Measurements from ENCODE around the gene CAPN13.
A peak's percentile ranks its signal among the peaks of the same experiment; 100 is the strongest.

CAPN13 gene

DNA sequence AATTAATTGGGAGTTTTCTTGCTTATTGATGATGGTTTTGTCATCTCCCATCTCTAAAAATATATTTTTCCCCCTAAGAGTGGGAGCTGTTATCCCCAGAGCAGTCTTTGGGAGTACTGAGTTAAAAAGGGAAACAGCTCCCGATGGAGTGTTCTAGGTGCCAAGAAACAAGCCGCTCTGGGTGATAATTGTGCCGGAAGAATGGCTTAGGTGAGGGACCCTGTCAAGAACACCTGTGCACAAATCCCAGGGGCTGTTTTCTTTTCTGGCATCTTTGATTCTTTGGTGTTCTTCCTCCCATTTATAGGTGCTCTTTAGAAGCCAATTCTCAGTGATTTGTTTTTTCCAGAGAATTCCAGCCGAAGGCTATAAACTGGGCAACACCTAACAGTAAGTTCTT, 1.4 kb upstream of the CAPN13 start:
- Histone ChIP-seq H3K9me3 (ENCODE audit: control insufficient read depth in 2 of 2, low read length in 2 of 2) (no peaks in the 10 kb centered on the region), H3K27me3 (ENCODE audit: control insufficient read depth in 2 of 2, insufficient read depth in 2 of 2, low read length in 2 of 2) (peaks cover 0 to 2% of the 10 kb centered on the region in 2 donors), H3K9ac (ENCODE audit: low read depth in 1 of 2, low read length in 2 of 2) (no peak overlapping the region), H3K4me1 (ENCODE audit: control insufficient read depth in 2 of 2, insufficient read depth in 2 of 2, low read length in 2 of 2) (peaks cover 3 to 21% of the 10 kb centered on the region in 2 donors), H3K36me3 (ENCODE audit: control insufficient read depth in 2 of 2, insufficient read depth in 2 of 2, low read length in 2 of 2) (no peaks in the 10 kb centered on the region), H3K4me3 (ENCODE audit: low read length in 2 of 2) (no peak overlapping the region), H3K27ac (ENCODE audit: low read depth in 2 of 2, low read length in 2 of 2) (no peak overlapping the region)

GRCh38 chr2:30803281-30803680, 4.0 kb downstream of the CAPN13 start:
- Histone ChIP-seq H3K4me3 (ENCODE audit: low read length in 2 of 2) (no peak overlapping the region), H3K4me1 (ENCODE audit: control insufficient read depth in 2 of 2, insufficient read depth in 2 of 2, low read length in 2 of 2) (peaks cover 7 to 23% of the 10 kb centered on the region in 2 donors), H3K36me3 (ENCODE audit: control insufficient read depth in 2 of 2, insufficient read depth in 2 of 2, low read length in 2 of 2) (no peaks in the 10 kb centered on the region), H3K9me3 (ENCODE audit: control insufficient read depth in 2 of 2, low read length in 2 of 2) (no peaks in the 10 kb centered on the region), H3K9ac (ENCODE audit: low read depth in 1 of 2, low read length in 2 of 2) (no peak overlapping the region), H3K27me3 (ENCODE audit: control insufficient read depth in 2 of 2, insufficient read depth in 2 of 2, low read length in 2 of 2) (peaks cover 0 to 2% of the 10 kb centered on the region in 2 donors), H3K27ac (ENCODE audit: low read depth in 2 of 2, low read length in 2 of 2) (no peak overlapping the region)

DNA sequence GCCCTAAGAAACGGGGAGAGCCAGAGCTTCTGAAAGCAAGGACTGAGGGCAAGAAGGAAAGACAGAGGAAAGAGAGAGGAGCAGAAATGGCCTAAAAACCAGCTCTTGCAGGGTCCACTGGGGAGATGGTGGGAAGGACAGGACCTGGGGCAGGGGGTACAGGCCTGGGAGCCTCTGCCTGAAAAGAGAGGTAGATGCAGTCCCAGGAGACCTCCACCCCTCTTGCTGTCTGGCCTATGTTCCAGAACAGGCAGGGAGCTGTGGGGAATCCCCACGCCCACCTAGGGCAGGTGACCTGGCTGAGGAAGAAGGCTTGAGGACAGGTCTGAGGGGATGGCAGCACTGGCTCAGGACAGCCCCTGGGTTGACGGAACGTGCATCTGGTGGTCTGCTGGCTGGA, 4.6 kb downstream of the CAPN13 start:
- H3K4me3 ChIP-seq (ENCODE audit: low read length in 2 of 2) = no peak overlapping the region
- no peaks in the 10 kb centered on the region for H3K36me3 ChIP-seq (ENCODE audit: control insufficient read depth in 2 of 2, insufficient read depth in 2 of 2, low read length in 2 of 2)
- no peak overlapping the region for H3K9ac ChIP-seq (ENCODE audit: low read depth in 1 of 2, low read length in 2 of 2)
- peaks cover 0 to 2% of the 10 kb centered on the region in 2 donors for H3K27me3 ChIP-seq (ENCODE audit: control insufficient read depth in 2 of 2, insufficient read depth in 2 of 2, low read length in 2 of 2)
- H3K27ac ChIP-seq (ENCODE audit: low read depth in 2 of 2, low read length in 2 of 2) = no peak overlapping the region
- H3K4me1 ChIP-seq (ENCODE audit: control insufficient read depth in 2 of 2, insufficient read depth in 2 of 2, low read length in 2 of 2) = peaks cover 4 to 19% of the 10 kb centered on the region in 2 donors
- H3K9me3 ChIP-seq (ENCODE audit: control insufficient read depth in 2 of 2, low read length in 2 of 2) = no peaks in the 10 kb centered on the region

- H3K9ac ChIP-seq (ENCODE audit: low read depth in 1 of 2, low read length in 2 of 2) = no peak overlapping the region
- no peaks in the 10 kb centered on the region for H3K9me3 ChIP-seq (ENCODE audit: control insufficient read depth in 2 of 2, low read length in 2 of 2)
- H3K27ac ChIP-seq (ENCODE audit: low read depth in 2 of 2, low read length in 2 of 2) = no peak overlapping the region
- H3K27me3 ChIP-seq (ENCODE audit: control insufficient read depth in 2 of 2, insufficient read depth in 2 of 2, low read length in 2 of 2) = peaks cover 0 to 2% of the 10 kb centered on the region in 2 donors
- peaks cover 4 to 22% of the 10 kb centered on the region in 2 donors for H3K4me1 ChIP-seq (ENCODE audit: control insufficient read depth in 2 of 2, insufficient read depth in 2 of 2, low read length in 2 of 2)
- no peak overlapping the region for H3K4me3 ChIP-seq (ENCODE audit: low read length in 2 of 2)
- no peaks in the 10 kb centered on the region for H3K36me3 ChIP-seq (ENCODE audit: control insufficient read depth in 2 of 2, insufficient read depth in 2 of 2, low read length in 2 of 2)
Measured at GRCh38 chr2:30801821-30802455, 5.3 kb downstream of the CAPN13 start.

GRCh38 chr2:30800159-30800558, 7.1 kb downstream of the CAPN13 start:
- no peak overlapping the region for H3K27ac ChIP-seq (ENCODE audit: low read depth in 2 of 2, low read length in 2 of 2)
- peaks cover 0 to 2% of the 10 kb centered on the region in 2 donors for H3K27me3 ChIP-seq (ENCODE audit: control insufficient read depth in 2 of 2, insufficient read depth in 2 of 2, low read length in 2 of 2)
- H3K9ac ChIP-seq (ENCODE audit: low read depth in 1 of 2, low read length in 2 of 2) = no peak overlapping the region
- H3K9me3 ChIP-seq (ENCODE audit: control insufficient read depth in 2 of 2, low read length in 2 of 2) = no peaks in the 10 kb centered on the region
- no peak overlapping the region for H3K4me3 ChIP-seq (ENCODE audit: low read length in 2 of 2)
- peaks cover 7 to 18% of the 10 kb centered on the region in 2 donors for H3K4me1 ChIP-seq (ENCODE audit: control insufficient read depth in 2 of 2, insufficient read depth in 2 of 2, low read length in 2 of 2)
- H3K36me3 ChIP-seq (ENCODE audit: control insufficient read depth in 2 of 2, insufficient read depth in 2 of 2, low read length in 2 of 2) = no peaks in the 10 kb centered on the region

DNA sequence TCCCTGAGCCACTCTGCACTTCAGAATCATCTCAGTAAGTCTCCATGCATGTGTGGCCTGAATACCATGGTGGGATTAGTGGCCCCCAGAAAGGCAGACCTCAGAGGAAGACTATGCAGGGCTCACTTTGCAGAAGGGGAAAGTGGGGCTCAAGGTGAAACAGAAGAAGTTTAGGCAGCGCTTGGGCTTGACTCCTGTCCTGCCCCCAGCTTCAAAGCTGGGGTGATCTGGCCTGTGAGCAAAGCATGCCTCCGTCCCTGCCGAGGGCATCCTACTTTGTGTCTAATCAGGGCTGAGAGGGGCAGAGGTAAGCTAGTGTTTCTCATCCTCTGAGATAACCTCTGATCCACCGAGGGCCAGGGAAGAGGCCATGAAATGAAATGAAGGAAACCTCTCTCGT, 7.9 kb downstream of the CAPN13 start:
- Histone ChIP-seq H3K36me3 (ENCODE audit: control insufficient read depth in 2 of 2, insufficient read depth in 2 of 2, low read length in 2 of 2) (no peaks in the 10 kb centered on the region), H3K4me3 (ENCODE audit: low read length in 2 of 2) (no peak overlapping the region), H3K9me3 (ENCODE audit: control insufficient read depth in 2 of 2, low read length in 2 of 2) (no peaks in the 10 kb centered on the region), H3K27ac (ENCODE audit: low read depth in 2 of 2, low read length in 2 of 2) (no peak overlapping the region), H3K4me1 (ENCODE audit: control insufficient read depth in 2 of 2, insufficient read depth in 2 of 2, low read length in 2 of 2) (peaks cover 7 to 18% of the 10 kb centered on the region in 2 donors), H3K9ac (ENCODE audit: low read depth in 1 of 2, low read length in 2 of 2) (no peak overlapping the region), H3K27me3 (ENCODE audit: control insufficient read depth in 2 of 2, insufficient read depth in 2 of 2, low read length in 2 of 2) (peaks cover 0 to 2% of the 10 kb centered on the region in 2 donors)

GRCh38 chr2:30798536-30798991, 8.7 kb downstream of the CAPN13 start:
- Histone ChIP-seq H3K27ac (ENCODE audit: low read depth in 2 of 2, low read length in 2 of 2) (no peak overlapping the region), H3K9ac (ENCODE audit: low read depth in 1 of 2, low read length in 2 of 2) (no peak overlapping the region), H3K4me1 (ENCODE audit: control insufficient read depth in 2 of 2, insufficient read depth in 2 of 2, low read length in 2 of 2) (peaks cover 7 to 18% of the 10 kb centered on the region in 2 donors), H3K27me3 (ENCODE audit: control insufficient read depth in 2 of 2, insufficient read depth in 2 of 2, low read length in 2 of 2) (no peaks in the 10 kb centered on the region), H3K9me3 (ENCODE audit: control insufficient read depth in 2 of 2, low read length in 2 of 2) (no peaks in the 10 kb centered on the region), H3K36me3 (ENCODE audit: control insufficient read depth in 2 of 2, insufficient read depth in 2 of 2, low read length in 2 of 2) (no peaks in the 10 kb centered on the region), H3K4me3 (ENCODE audit: low read length in 2 of 2) (no peak overlapping the region)

DNA sequence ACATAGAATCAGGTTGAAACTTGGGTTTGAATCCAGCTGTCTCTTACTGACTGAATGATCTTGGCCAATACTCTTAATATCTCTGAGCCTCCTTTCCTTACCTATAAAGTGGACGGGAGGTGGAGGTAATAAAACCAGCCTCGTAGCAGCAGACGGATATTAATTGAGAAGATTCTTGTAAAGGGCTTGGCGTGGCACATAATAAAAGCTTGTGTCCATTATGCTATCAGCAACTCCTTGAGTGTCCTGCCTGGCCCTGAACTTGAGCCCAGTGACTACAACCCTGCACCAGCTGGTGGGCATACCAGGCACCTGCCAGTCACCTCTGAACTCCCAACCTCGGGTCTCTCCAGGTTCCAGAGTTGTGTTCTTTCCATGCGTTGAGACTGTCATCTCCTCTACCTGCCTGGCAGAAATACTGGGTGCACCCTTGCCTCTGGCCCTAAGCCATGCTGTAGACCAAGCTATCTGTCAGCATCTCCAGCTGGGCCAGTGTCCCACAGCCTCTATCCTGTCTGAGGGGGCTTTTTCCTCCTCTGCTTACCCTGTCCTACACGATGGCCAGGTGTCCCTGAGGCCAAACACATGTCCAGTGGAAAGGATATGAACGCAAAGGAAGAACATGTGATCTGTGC, 9.7 kb downstream of the CAPN13 start:
- Histone ChIP-seq H3K36me3 (ENCODE audit: control insufficient read depth in 2 of 2, insufficient read depth in 2 of 2, low read length in 2 of 2) (no peaks in the 10 kb centered on the region), H3K9ac (ENCODE audit: low read depth in 1 of 2, low read length in 2 of 2) (no peak overlapping the region), H3K4me1 (ENCODE audit: control insufficient read depth in 2 of 2, insufficient read depth in 2 of 2, low read length in 2 of 2) (peaks cover 7 to 18% of the 10 kb centered on the region in 2 donors), H3K27me3 (ENCODE audit: control insufficient read depth in 2 of 2, insufficient read depth in 2 of 2, low read length in 2 of 2) (no peaks in the 10 kb centered on the region), H3K4me3 (ENCODE audit: low read length in 2 of 2) (peak overlapping the region in 1 of 2 donors; percentile 15), H3K9me3 (ENCODE audit: control insufficient read depth in 2 of 2, low read length in 2 of 2) (no peaks in the 10 kb centered on the region), H3K27ac (ENCODE audit: low read depth in 2 of 2, low read length in 2 of 2) (no peak overlapping the region)

GRCh38 chr2:30796699-30797098, 10.5 kb downstream of the CAPN13 start:
- Histone ChIP-seq H3K27ac (ENCODE audit: low read depth in 2 of 2, low read length in 2 of 2) (no peak overlapping the region), H3K9me3 (ENCODE audit: control insufficient read depth in 2 of 2, low read length in 2 of 2) (no peaks in the 10 kb centered on the region), H3K27me3 (ENCODE audit: control insufficient read depth in 2 of 2, insufficient read depth in 2 of 2, low read length in 2 of 2) (no peaks in the 10 kb centered on the region)

GRCh38 chr2:30792521-30792920, 14.7 kb downstream of the CAPN13 start:
- Histone ChIP-seq H3K27ac (ENCODE audit: low read depth in 2 of 2, low read length in 2 of 2) (no peak overlapping the region), H3K9ac (ENCODE audit: low read depth in 1 of 2, low read length in 2 of 2) (no peak overlapping the region), H3K4me1 (ENCODE audit: control insufficient read depth in 2 of 2, insufficient read depth in 2 of 2, low read length in 2 of 2) (peaks cover 3 to 26% of the 10 kb centered on the region in 2 donors), H3K9me3 (ENCODE audit: control insufficient read depth in 2 of 2, low read length in 2 of 2) (no peaks in the 10 kb centered on the region), H3K27me3 (ENCODE audit: control insufficient read depth in 2 of 2, insufficient read depth in 2 of 2, low read length in 2 of 2) (no peaks in the 10 kb centered on the region), H3K36me3 (ENCODE audit: control insufficient read depth in 2 of 2, insufficient read depth in 2 of 2, low read length in 2 of 2) (no peaks in the 10 kb centered on the region), H3K4me3 (ENCODE audit: low read length in 2 of 2) (no peak overlapping the region)

More at GRCh38 chr2:30796699-30797098, 10.5 kb downstream of the CAPN13 start:
- no peaks in the 10 kb centered on the region for H3K36me3 ChIP-seq (ENCODE audit: control insufficient read depth in 2 of 2, insufficient read depth in 2 of 2, low read length in 2 of 2)
- no peak overlapping the region for H3K4me3 ChIP-seq (ENCODE audit: low read length in 2 of 2)
- no peak overlapping the region for H3K9ac ChIP-seq (ENCODE audit: low read depth in 1 of 2, low read length in 2 of 2)
- peaks cover 7 to 18% of the 10 kb centered on the region in 2 donors for H3K4me1 ChIP-seq (ENCODE audit: control insufficient read depth in 2 of 2, insufficient read depth in 2 of 2, low read length in 2 of 2)

Data from mucosa of rectum (tissue), 2 donors.